NCI-H524 (cell line): Measurements from ENCODE around the gene CDK6.

ENCODE experiments used
- DNase-seq, 2 experiments: peaks; one replicate each; lab custom pipeline; 2025; lab: John Stamatoyannopoulos, UW

The CDK6 gene

DNA sequence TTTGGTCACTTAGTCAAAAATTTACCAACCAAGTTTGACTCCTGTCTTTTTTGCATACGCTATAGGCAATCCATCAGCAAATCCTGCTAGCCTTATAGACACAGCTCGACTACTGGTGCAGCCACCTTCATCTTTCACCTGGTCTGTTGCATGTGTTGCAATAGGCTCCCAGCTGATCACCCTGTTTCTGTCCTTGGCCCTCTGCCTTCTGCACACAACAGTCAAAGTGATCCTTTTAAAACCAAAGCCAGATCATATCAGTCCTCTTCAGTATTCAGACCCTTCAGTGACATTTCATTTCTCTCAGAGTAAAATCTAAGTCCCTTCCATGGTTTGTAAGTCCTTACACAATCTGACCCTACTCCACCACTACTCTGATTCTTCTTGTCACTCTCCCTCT lies 10.9 kb upstream of the CDK6 start:
- no peak for DNase-seq

DNA sequence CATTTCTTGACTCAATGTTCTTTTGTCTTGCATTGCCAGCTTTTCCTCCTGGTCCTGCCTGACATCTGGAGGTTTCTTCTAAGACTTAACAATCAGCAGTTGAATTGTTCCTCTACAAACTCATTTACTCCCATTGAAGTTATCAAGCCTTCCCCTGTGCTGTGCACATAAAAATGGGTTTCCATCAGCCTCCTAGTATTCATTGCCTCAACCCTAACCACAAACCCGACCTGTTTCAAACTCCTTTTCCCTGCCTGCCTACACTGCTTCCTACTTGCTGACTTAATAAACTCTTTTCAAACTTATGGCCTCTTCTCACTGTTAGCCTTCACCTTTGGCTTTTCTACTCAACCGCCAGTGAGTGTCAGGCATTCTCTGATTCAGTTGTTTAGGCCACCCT lies 9.4 kb upstream of the CDK6 start:
- DNase-seq, result no peak

DNA sequence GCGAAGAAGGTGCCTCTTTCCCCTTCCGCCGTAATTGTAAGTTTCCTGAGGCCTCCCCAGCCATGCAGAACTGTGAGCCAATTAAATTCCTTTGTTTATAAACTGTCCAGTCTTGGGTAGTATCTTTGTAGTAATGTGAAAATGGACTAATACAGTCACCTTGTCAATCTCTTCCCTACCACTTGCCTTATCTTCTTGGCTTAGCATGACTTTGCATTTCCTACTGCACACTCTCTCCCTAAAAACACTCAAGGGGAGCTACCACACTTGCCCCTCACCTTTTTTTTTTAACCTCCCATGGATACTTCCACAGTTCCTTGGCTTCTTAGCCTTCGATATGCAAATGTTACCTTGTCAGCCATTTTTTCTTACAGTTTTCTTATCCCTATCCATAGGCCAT lies 7.4 kb upstream of the CDK6 start:
- DNase-seq, result no peak

DNA sequence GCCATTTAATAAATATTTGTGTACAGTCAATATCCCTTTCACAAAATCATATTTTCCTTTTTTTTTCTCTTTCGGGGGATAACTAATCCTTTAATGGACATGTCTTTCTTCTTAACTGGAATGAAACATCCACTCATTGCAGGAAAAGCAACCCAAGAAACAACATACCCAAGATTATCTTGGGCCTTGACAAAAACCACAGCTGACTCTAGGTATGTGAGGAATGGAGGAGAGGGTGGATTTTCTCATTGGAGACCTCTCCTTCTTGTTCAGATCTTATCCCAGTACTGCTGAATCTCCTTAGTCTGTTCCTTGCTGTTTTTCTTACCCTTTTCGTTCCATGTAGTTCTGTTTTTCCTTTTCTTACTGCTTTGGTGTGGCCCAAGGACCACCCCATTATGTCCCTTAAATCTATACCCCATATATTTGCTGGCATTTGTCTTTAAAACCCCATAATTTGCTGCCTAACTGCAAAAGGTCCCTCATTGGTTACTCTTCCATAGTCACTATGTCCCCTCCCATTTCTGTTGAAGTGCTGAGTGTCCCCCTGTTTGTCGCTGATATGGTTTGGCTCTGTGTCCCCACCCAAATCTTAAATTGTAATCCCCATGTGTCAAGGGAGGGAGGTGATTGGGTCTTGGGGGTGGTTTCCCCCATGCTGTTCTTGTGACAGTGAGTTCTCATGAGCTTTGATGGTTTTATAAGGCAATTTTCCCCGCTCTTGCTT lies 6.8 kb upstream of the CDK6 start:
- DNase-seq, result no peak

DNA sequence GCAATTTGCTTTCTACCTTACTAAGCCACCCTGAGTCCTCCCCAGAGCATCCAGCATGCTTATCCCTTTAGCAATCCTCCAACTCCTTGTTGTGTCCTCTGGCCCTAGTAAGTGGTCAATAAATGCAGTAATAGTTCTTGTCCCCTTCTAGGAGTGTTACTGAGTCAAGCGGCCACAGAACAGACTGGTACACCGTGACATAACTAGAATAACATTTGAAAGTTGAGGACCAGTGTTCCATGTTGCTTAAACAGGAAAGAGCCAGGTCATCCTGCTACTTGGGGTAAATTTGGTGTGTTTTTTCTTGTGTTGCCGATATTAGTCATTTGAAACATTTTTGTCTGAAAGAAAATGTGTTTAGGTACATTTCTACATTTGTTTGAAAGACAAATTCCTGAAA lies 4.8 kb upstream of the CDK6 start:
- no peak for DNase-seq

DNA sequence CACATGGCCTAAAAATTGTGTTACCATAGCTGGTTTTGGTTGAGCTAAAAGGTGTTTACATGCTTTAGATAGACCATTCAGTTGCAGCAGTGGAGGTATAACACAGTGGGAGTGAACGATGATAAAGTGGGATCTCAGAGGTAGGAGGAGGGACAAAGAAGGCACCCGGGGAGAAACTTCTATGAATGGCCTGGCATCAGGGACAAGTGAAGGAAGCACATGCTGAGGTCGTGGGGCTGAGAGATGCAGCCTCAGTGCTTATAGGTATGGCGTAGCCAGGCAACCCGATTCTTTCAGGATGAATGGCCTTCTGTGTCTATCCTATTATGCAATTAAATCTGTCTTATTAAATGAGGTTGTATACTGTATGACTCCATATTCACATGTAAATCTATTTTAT lies 3.9 kb upstream of the CDK6 start:
- DNase-seq, result no peak

DNA sequence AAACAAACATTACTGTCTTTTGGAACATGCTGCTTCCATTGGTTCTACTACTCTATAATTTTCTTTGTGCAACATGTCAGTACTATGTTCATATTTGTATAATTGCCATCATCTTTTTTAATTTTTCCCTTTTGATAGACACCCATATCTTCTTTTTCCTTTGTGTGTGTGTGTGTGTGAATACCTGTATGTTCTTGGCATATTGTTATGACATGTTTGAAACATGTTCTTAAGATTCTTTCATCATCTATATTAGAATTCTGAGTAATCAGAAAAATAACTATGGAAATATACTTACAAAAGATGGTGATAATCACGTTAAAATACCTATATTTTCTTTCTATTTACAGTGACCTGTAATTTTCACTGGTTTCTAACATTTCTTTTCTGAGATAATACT lies 3.5 kb upstream of the CDK6 start:
- no peak for DNase-seq

DNA sequence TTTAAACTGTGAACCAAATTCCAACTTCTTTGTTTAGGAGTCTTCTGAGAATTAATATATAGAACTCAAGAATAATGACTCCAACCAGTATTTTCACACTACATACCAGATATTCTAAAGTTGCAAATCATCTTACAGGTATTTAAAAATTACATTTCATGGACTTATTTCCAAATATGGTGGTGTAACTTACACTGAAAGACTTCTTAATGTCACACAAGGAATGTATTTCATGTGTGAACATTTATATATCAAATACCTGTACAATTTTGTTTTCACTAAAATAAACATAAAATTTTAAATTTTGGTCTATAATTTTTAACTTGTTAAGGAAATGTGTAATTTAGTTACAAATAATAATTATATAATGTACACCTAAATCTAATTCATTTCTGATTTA lies 2.6 kb upstream of the CDK6 start:
- no peak for DNase-seq

DNA sequence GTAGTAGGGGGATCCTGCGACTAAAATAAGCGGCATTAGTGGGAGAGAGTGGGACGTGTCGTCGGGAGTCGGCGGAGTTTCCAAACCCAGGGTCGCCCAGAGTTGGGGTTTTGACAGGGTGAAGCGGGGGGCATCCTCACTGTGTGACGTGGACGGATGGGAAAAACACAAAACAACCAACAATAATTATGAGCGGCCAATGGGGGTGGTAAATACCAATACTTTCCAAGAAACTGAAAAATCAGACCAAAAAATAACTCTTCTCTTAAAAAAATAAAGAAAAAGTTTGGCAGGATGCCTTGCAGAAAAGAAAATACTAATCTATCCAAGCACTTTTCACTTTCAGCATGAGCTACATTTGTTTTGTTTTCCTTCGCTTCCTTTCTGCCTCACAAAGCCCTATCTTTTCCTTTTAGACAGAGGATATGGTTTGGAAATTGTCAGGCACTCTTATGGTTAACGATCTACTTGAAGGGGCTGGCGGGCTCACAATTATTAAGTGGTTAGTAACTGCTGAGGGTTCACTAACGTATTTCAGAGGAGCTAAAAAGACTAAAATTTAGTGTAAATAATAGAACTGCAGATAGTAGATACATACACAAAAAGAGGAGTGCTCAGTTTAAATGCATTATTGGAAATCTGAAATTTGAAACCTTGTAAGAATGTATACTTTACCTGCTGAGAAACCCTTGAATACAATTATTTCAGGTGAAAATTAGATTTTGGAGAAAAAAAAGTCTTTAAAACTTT lies 802 bp upstream of the CDK6 start:
- peak; percentile 24 to 38 for DNase-seq

DNA sequence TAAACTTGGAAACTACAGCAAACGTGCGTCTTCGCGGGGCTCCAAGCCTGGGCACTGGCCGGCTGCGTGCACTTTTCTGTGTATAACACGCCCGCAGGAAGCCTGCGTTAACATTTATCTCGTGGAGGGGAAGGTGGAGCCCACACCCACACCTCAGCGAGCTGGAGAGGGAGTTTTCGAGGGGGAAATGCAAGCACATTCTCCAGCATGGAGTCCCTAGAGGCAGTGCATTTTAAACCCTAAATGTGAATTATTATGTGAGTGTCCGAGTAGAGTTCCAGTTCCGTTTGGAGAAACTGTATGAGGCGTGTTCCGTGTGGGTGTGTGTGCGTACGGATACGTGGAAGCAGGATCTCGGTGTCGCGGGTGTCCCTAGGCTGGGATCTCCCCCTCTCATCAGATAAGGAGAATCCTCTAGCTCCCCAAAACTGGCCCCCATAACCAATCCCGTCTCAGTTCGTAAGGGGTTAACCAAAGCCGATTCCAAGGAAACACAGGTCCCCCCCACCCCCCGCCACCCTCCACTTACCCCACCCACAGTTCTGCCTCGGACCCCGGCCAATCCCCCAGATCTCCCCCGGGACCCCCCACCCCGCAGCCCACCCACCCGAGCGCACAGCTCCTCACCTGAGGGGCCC lies 403 bp downstream of the CDK6 start:
- peak; percentile 35 to 43 for DNase-seq

DNA sequence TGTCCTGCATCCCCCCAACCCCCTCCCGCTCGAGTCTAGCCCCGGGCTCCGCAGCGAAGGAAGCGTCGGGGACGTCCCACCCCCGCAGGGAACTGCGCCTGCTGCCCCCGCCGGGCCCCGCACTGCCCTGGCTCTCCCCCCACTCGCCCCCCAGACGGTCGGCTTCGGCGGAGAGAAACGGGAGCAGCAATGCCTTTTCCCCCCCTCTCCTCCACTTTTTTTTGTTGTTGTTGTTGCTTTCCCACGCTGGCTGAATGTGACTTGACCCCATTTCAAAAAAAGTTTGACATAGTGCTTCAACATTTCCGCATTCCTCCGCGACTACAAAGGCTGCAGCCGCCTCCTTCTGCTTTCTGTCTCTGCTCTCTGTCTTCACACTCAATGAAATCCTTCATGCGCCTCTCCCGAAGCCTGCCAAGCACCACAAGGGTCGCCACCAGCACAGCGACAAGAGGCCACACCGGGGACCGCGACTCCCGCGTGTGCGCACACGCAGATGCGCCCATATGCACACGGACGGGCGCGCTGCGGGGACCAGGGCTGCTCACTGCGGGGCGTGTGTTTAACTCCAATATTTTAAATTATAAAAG lies 1.0 kb downstream of the CDK6 start:
- peak; percentile 34 to 56 for DNase-seq

DNA sequence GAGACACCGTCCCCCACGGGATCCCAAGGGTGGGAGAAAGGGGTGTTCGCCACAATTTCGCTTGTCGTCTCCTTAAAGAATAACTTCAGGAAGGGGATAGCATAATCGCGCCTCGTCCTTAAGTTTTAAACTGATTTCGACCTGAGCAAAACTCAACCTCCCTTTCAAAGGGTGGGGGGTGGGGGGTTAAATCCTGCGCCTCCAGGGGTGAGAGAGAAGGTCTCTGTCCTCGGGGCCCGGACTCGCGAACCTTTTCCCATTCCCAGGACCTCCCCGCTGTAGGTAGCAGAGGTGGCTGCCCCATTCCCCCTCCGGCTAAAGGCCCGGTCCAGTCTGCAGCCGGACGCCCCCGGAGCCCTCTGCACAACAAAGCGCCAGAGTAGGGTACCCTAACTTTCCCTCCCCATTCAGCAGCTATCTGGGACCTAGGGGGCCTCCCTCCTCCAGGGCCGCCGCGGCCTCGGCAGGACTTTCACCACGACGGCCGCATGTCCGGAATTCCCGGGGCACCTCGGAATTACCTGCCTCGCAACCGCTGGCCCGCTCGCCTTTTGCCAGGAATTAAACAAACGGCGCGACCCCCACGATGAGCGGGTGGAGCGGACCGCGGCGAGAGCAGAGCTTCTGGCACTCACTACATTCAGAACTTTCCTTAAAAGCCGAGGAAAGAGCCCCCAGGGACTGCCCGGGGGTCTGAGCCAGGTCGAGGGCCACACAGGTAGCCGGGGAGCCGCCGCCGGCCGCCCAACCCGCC lies 1.7 kb downstream of the CDK6 start:
- DNase-seq, result peak in 1 of 2 experiments; percentile 45

DNA sequence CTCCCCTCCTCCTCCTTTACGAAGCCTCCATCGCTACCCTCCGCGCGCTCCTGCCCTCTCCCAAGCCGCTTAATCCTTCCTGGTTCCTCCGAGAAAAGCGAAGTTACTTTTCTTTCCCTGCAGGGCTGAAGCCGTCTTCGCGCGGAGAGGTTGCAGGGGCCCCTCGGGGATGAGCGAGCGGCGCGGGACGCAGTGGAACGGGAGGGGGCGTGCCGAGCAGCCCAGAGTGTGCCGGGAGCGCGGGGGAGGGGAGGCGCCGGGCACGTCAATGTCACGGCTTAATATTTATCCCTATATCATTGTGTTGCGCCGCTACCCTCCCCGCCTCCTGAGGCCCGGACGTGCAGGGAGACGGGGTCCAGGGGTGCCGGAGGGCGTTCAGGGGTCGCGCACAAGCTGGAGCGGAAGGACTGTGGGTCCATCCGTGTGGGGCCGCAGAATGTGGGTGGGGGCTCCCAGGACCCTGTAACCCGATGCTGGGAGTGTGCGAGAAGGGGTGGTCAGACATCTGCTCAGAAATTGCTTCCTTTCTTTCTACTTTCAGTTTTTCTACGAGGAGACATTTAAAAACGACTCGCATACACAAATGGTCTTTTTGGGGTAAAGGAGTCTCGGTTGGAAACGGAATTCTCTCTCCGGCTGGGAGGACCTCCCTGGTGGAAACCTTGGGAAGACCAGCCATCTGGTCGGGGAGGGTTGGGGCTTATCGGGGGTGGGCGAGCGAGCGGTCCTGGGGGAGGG lies 2.4 kb downstream of the CDK6 start:
- peak; percentile 76 to 79 for DNase-seq

DNA sequence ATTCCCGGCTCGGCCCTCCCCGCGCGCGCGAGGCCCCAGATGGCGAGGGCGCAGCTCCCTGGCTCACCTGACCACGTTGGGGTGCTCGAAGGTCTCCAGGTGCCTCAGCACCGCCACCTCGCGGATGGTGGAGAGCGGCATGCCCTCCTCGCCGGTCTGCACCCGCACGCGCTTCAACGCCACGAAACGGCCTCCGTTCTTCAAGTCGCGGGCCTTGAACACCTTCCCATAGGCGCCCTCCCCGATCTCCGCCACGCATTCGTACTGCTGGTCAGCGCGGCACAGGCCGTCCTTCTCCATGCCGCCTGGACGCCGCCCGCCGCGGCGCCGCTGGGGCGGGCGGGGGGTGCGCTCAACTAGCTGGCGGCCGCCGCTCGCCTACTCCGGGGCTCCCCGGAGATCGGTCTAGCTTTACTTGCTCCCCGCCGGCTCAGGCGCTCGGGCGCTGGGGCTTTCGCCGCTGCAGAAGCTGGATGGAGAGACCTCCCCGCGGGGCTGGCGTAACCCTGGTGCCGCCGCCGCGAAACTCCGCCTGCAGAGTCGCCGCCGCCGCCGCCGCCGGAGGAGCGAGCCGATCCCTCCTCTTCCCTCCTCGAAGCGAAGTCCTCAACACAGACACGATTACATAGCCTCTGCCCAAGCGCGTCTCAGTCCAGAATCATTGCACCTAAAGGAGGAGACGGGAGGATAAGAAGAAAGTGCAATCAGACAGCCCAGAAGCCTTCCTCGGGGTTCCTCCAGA lies 3.2 kb downstream of the CDK6 start:
- DNase-seq, result peak; percentile 79 to 89

DNA sequence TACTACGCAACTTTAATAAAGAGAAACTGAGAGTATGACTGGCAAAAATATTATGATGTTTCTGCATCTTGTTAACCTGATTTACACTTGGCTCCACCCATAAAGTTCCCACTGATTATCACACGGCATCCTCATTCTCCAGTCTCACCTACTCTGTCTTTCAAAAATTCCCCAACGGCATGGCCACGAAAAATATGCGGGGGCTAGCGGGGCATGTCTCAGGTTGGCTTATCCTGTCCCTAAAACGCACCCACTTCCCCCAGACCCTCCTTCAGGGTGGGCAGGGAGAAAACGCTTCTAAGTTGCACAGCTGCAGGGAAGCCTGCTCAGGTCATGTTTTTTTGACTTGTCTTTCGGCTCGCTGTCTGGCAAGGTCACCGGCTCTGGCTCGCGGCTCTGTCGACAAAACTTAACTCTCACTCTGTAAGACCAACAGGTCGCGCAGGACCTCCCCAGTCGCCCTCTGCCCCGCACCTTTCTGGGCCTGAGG lies 3.8 kb downstream of the CDK6 start:
- DNase-seq, result no peak

DNA sequence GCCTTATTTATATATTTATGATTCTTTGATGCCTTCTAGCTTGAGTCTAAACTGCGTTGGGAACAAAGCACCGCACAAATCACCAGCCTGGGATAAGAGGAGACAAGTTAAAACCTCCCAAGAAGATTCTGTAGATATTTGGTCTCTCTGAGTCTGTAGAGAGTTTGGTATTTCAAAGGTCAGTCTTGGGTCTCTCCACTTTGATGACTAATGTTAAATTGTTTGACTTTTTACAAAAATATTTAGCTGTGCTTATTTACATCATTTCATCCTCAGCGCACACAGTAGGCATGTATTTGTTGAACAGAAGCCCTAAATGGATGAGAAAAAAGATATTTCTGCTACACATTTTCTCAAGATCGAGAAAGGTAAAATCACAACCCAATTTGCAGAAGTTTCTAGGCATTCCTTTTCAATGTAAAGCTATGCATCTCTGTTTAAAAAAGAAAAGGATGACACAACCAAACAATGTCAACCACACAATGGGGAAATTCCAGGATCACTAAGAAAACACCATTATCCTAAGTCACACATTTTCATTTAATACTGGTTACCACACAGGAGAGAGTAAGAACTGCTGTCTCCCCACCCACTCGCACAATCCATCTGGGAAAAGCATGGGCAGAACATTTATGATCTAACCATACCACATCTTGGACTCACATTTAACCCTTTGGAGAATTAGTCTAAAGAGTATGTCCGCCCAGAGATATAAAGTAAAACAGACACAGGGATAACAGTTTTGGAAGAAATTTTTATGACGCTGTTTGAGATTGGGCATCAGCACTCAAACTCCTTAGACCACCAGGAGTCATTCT lies 4.4 kb downstream of the CDK6 start:
- no peak for DNase-seq

DNA sequence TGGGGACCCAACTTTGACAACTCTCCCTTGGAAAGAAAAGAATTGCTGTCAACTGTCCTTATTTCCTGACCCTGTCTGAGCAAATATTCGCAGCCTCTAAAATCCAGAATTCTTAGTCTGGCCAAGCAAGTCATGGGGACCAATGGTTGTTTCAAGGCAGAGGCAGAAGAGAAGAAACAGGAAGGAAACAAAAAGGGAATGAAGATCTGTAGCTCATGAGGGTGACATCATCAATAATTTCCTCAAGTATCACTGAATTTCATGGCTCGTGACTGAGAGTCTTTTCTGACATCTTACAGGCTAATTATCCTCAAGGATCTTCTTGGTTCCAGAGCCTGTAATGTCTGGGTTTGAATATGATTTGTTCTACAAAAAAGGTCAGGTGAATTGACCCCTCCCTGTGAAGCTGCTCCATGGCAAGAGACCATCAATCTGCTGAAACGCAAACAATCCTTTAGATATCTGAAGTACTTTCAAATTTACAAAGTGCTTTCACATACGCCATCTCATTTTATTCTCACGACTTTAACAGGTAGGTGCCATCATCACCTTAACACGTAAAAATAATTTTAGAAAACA lies 5.8 kb downstream of the CDK6 start:
- DNase-seq, result peak; percentile 43 to 60

DNA sequence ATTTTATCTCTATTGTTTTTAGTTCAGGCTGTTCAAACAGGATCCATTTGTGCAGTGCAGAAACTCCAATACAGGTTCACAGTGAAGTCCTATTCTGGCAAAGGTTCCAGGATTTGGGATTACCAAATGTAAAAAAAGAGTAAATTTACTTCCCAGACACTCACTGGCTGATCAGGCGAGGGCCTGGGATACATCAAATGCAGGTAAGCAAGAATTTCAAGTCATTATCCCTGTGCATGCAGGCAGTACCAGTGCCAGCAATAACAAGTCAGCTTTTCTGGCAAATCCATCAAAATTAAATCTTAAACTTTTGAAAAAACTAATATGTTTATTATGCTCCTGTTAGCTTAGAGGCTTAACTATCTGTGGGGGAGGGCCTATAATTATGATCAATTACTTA lies 6.3 kb downstream of the CDK6 start:
- DNase-seq, result peak in 1 of 2 experiments; percentile 39

DNA sequence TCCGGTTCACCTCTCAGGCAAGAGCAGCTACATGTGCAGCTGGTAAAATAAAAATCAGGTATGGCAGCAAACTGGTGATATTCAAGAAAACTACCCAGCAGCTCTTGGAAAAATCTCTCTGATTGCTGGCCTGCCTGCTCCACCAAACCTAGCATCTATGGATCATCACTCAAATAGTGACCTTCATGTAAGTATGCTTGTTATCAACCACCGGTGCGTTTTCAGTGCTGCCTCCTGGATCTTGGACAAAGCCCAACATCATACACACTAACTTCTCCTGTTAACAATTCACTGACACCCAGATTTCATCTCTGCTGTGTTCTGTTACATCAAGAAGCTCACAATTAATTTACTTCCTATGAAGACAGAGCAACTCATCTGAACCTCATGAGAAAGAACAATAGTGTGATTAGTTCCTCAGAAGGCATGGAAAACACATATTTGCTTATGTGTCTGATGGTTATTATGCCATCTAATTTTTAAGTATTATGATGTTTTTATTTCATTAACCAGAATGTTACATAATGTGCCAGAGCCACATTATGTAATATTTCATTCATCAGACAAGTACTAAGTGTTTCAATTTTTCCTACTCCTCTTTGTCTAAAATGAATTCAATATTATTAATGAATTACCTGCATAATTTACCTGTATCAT lies 8.8 kb downstream of the CDK6 start:
- no peak for DNase-seq
